ENCODE results near the gene USP24.
A peak's percentile ranks its signal among the peaks of the same experiment; 100 is the strongest.

Gene USP24

GRCh38 chr1:55196433-55197035 is 18.6 kb downstream of the USP24 start:
- no peak for DNase-seq

GRCh38 chr1:55195521-55196233 is 19.5 kb downstream of the USP24 start:
- no peak for DNase-seq

- DNase-seq = no peak
Measured at GRCh38 chr1:55194851-55195250, 20.3 kb downstream of the USP24 start.

- DNase-seq = no peak
Measured at GRCh38 chr1:55192093-55192492, 23.1 kb downstream of the USP24 start.

GRCh38 chr1:55191219-55191952 is 23.8 kb downstream of the USP24 start:
- DNase-seq = peak in 1 of 2 experiments; percentile 34

- no peak for DNase-seq
Measured at GRCh38 chr1:55190109-55190508, 25.1 kb downstream of the USP24 start.

- DNase-seq = no peak
Measured at GRCh38 chr1:55188909-55189308, 26.3 kb downstream of the USP24 start.

- DNase-seq = no peak
Measured at GRCh38 chr1:55185832-55186231, 29.3 kb downstream of the USP24 start.

- DNase-seq = no peak
Measured at GRCh38 chr1:55184859-55185258, 30.3 kb downstream of the USP24 start.

- no peak for DNase-seq
Measured at GRCh38 chr1:55181666-55182065, 33.5 kb downstream of the USP24 start.

- no peak for DNase-seq
Measured at GRCh38 chr1:55180075-55180670, 35.0 kb downstream of the USP24 start.

GRCh38 chr1:55179177-55179835 is 35.9 kb downstream of the USP24 start:
- DNase-seq = no peak

GRCh38 chr1:55172687-55173086 is 42.5 kb downstream of the USP24 start:
- DNase-seq = no peak

- no peak for DNase-seq
Measured at GRCh38 chr1:55172272-55172671, 42.9 kb downstream of the USP24 start.

GRCh38 chr1:55171694-55172093 is 43.5 kb downstream of the USP24 start:
- no peak for DNase-seq

GRCh38 chr1:55170426-55170825 is 44.7 kb downstream of the USP24 start:
- DNase-seq = no peak

GRCh38 chr1:55169126-55169525 is 46.0 kb downstream of the USP24 start:
- DNase-seq = no peak

GRCh38 chr1:55168353-55168752 is 46.8 kb downstream of the USP24 start:
- DNase-seq = no peak

GRCh38 chr1:55167224-55167871 is 47.8 kb downstream of the USP24 start:
- no peak for DNase-seq

GRCh38 chr1:55164906-55165305 is 50.3 kb downstream of the USP24 start:
- no peak for DNase-seq

GRCh38 chr1:55159571-55159970 is 55.6 kb downstream of the USP24 start:
- no peak for DNase-seq

- no peak for DNase-seq
Measured at GRCh38 chr1:55156608-55157007, 58.6 kb downstream of the USP24 start.

GRCh38 chr1:55156093-55156492 is 59.1 kb downstream of the USP24 start:
- no peak for DNase-seq

Data from SW 1271 (cell line).